Ishikawa (cell line): ENCODE data around the gene PLAGL1.

ENCODE experiments used
- CEBPB ChIP-seq: IDR thresholded peaks from 2 replicates; pipeline ENCODE4 v1.6.1; 2012
- CREB1 ChIP-seq: IDR thresholded peaks from 2 replicates; pipeline ENCODE4 v1.6.1; 2012; ENCODE audit warnings: low read depth
- EGR1 ChIP-seq: IDR thresholded peaks from 2 replicates; pipeline ENCODE4 v1.6.1; 2012
- EP300 ChIP-seq: IDR thresholded peaks from 2 replicates; pipeline ENCODE4 v1.6.1; 2012; ENCODE audit warnings: borderline replicate concordance
- FOXM1 ChIP-seq: IDR thresholded peaks from 2 replicates; pipeline ENCODE4 v1.6.1; 2012; ENCODE audit warnings: low read depth, borderline replicate concordance
- RAD21 ChIP-seq: IDR thresholded peaks from 2 replicates; pipeline ENCODE4 v1.6.1; 2012; ENCODE audit warnings: low read depth
- TAF1 ChIP-seq: IDR thresholded peaks from 2 replicates; pipeline ENCODE4 v1.6.1; 2012; ENCODE audit warnings: low read depth, mild to moderate bottlenecking
- TEAD4 ChIP-seq: IDR thresholded peaks from 2 replicates; pipeline ENCODE4 v1.6.1; 2012
- YY1 ChIP-seq: IDR thresholded peaks from 2 replicates; pipeline ENCODE4 v1.6.1; 2012; ENCODE audit warnings: low read depth
- TF ChIP-seq, protein P1 (sequence below): IDR thresholded peaks from 2 replicates; pipeline ENCODE4 v1.6.1; 2012; ENCODE audit warnings: low read depth, mild to moderate bottlenecking

- no peak for TF ChIP-seq FOXM1
- no peak for TF ChIP-seq YY1
- TF ChIP-seq TAF1, result no peak
- no peak for TF ChIP-seq EP300
- no peak for TF ChIP-seq CREB1
- TF ChIP-seq TEAD4, result no peak
- TF ChIP-seq, protein P1, sequence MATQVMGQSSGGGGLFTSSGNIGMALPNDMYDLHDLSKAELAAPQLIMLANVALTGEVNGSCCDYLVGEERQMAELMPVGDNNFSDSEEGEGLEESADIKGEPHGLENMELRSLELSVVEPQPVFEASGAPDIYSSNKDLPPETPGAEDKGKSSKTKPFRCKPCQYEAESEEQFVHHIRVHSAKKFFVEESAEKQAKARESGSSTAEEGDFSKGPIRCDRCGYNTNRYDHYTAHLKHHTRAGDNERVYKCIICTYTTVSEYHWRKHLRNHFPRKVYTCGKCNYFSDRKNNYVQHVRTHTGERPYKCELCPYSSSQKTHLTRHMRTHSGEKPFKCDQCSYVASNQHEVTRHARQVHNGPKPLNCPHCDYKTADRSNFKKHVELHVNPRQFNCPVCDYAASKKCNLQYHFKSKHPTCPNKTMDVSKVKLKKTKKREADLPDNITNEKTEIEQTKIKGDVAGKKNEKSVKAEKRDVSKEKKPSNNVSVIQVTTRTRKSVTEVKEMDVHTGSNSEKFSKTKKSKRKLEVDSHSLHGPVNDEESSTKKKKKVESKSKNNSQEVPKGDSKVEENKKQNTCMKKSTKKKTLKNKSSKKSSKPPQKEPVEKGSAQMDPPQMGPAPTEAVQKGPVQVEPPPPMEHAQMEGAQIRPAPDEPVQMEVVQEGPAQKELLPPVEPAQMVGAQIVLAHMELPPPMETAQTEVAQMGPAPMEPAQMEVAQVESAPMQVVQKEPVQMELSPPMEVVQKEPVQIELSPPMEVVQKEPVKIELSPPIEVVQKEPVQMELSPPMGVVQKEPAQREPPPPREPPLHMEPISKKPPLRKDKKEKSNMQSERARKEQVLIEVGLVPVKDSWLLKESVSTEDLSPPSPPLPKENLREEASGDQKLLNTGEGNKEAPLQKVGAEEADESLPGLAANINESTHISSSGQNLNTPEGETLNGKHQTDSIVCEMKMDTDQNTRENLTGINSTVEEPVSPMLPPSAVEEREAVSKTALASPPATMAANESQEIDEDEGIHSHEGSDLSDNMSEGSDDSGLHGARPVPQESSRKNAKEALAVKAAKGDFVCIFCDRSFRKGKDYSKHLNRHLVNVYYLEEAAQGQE, result no peak
- no peak for TF ChIP-seq CEBPB
- TF ChIP-seq EGR1, result no peak
- no peak for TF ChIP-seq RAD21
Observed at GRCh38 chr6:143896126-143896860, 111.8 kb downstream of the PLAGL1 start.
